Measurements from ENCODE around the gene ZNF750. TPM values are rescaled to one million over a fixed set of nuclear protein-coding genes. Genes with fewer than 3 reads are reported as not detected.

ZNF750 gene
- total RNA-seq, 1 donor from 2014 or later: under 0.01 TPM

DNA sequence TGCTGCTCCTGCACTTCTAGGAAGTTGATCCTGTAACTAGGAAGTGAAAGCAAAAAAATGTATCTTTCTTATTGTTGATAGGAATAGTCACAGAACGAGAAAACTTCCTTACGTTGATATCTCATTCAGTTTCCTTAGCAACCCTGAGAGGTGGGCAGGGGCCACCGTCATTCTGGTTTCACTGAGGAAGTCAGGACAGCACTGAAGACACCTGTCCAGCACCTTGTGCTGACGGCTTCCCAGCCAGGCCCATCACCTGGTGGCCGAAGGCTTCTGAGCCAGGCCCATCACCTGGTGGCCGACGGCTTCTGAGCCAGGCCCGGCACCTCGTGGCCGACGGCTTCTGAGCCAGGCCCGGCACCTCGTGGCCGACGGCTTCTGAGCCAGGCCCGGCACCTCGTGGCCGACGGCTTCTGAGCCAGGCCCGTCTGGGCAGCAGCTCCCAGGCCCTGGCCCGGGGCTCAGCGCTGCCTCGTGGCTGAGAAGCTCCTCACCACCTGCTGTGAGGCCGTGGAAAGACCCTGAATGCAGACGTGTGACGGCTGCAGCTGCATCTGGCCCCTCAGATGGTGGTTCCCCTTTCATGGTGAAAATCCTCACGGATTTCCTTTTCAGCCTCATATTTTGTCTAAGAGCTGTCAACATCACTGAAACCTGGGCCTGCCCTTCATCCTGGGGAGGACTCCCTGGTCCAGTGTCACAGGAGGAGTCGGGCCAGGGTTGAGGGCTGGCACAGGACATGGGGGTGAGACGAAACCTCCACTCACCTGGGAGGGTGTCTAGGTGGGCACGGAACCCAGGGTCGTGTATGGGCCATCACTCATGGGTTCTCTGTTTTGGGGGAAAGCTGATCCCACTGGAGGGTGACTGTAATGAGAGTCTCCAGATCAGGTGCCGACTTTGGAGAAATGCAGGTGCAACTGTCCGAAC lies 33.0 kb upstream of the ZNF750 start:
- no peak for DNase-seq (ENCODE audit: low read depth in 2 of 2)

DNA sequence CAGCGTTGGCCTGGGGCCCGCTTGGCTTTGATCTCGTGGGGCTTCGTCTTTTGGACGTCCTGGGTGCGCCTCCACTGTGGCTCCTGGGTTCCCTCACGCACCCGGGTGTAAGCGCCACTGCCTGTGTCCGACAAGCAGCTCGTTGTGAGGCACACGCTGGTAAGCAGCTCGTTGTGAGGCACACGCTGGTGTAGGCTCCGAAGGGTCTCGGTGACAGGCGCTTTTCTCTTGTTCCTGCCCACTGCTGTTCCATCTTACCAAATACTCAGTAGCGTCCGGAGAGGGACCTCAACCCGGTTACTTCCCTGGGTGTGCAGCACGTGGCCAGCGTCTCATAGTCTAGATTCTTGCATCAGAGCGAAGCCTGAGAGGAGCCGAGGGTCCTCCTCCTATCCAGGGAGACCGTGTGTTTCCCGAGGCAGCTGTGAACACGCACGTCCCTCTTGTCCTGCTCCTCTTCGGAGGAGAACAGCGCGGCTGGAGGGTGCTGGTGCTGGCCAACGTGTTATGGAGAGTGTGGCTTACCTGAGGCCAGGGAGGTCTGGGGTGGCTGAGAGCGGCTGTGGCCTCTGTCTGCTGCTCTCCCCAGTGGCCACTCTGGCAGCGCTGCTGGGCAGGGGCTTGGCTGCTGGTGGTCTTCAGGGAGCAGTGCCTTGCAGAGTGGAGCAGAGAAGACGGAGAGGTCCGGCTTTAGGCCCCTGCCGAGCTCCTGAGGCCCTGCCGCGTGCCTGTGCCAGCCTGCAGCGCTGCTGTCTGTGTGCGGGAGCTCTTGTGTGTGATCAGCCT lies 32.1 kb upstream of the ZNF750 start:
- DNase-seq (ENCODE audit: low read depth in 2 of 2): no peak

- DNase-seq (ENCODE audit: low read depth in 2 of 2): peak; percentile 36 to 73
Observed at GRCh38 chr17:82871056-82871775, 31.4 kb upstream of the ZNF750 start.

GRCh38 chr17:82870541-82870940 lies 30.7 kb upstream of the ZNF750 start:
- no peak for DNase-seq (ENCODE audit: low read depth in 2 of 2)

DNA sequence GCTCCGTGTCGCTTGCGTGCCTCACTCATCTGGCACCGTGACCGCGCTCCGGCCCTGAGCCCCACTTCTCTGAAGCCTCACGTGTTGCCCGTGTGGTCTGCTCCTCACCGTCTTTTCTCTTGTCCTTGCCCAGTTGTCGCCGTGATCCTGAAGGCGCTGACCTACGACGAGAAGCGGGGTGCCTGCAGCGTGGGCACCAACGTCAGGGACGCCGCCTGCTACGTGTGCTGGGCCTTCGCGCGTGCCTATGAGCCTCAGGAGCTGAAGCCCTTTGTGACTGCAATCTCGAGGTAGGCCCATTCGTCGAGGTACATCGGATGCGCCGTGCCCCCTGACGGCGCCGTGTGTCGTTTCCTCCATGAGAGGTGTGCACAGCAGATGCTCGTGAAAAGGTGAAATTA lies 30.3 kb upstream of the ZNF750 start:
- DNase-seq (ENCODE audit: low read depth in 2 of 2): no peak

DNA sequence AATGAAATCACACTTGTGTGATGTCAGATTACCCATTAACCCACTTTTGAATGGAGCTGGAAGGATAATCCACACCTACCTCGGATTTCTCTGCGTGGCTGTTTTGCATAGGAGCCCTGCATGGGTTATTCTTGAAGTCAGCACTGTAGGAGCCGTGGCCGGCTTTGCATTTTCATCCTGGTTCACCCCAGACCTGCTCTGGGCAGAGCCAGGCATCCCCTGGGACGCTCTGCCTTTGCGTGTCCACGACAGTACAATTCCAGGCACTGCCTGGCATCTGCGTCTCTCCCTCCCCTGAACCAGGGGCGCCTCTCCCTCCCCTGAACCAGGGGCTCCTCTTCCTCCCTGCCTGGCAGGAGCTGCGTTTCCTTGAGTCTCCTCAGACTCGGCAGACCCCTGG lies 29.7 kb upstream of the ZNF750 start:
- DNase-seq (ENCODE audit: low read depth in 2 of 2): no peak

DNA sequence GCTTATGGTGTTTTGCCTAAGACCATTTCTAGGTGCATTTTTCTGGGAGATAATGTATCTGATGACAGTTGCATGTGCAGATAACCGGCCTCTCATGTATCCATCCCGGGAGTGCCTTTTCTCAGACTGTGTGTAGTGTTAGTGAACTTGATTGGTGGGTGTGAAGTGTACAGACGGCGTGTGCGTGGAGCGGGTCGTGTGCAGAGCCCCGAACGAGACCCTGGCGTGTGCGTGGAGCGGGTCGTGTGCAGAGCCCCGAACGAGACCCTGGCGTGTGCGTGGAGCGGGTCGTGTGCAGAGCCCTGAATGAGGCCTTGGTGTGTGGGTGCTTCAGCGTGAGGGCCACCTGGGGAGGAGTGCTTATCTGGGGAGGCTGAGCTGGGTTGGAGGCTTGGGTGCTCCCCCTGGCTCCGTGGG lies 28.9 kb upstream of the ZNF750 start:
- no peak for DNase-seq (ENCODE audit: low read depth in 2 of 2)

- no peak for DNase-seq (ENCODE audit: low read depth in 2 of 2)
Observed at GRCh38 chr17:82867763-82868325, 28.0 kb upstream of the ZNF750 start.

GRCh38 chr17:82866590-82867191 lies 26.9 kb upstream of the ZNF750 start:
- DNase-seq (ENCODE audit: low read depth in 2 of 2): peak; percentile 79 to 93

DNA sequence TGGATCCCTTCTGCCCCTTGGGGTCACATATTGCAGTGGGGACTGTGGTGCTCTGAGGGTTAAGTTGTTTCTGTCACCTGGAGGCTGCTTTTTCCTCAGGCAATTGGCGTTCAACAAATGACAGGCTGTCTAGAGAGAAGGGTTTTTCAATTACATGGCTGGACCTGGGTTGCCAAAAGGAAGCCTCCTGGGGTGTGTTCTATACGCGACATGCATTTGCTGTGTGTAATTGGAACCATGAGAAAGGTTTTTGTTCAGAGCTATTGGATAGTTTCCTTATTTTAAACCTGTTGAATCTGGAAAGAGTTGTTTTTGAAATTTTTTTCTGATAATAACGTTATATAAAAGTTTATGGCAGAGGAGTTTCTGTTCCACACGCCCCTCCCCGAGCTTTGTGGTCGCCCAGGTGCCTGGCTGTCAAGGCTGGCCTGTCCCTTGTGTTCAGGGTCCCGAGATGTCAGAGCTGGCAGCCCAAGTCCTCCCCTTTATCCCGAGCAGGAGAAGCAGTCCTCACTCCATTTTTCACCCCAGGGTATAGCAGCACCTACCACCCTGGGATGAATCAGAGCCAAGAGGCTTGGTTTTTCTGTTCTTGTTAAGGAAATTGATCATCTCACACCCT lies 26.1 kb upstream of the ZNF750 start:
- DNase-seq (ENCODE audit: low read depth in 2 of 2): no peak

- no peak for DNase-seq (ENCODE audit: low read depth in 2 of 2)
Observed at GRCh38 chr17:82865274-82865673, 25.5 kb upstream of the ZNF750 start.

DNA sequence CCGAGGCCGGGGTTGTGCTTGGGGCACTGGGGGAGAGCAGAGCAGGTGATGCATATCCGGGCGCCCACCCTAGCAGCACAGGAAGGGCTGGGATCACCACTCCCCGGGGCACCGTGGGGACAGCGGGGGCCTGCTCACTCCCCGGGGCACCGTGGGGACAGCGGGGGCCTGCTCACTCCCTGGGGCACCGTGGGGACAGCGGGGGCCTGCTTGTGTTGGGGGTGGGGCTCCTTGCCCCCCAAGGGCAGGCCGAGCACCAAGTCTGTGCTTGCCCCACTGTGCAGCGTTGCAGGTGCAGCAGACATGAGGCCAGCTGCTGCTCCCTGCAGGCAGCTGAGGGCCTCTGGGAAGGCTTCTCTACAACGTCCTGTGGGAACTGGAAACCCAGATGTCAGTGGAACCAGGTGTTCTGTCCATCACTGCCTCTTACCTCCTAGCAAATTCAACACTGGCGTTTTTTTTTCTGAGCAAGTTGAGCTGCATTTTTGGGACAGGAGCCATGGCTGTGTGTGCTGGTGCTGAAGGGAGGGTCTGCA lies 25.0 kb upstream of the ZNF750 start:
- DNase-seq (ENCODE audit: low read depth in 2 of 2): no peak

DNA sequence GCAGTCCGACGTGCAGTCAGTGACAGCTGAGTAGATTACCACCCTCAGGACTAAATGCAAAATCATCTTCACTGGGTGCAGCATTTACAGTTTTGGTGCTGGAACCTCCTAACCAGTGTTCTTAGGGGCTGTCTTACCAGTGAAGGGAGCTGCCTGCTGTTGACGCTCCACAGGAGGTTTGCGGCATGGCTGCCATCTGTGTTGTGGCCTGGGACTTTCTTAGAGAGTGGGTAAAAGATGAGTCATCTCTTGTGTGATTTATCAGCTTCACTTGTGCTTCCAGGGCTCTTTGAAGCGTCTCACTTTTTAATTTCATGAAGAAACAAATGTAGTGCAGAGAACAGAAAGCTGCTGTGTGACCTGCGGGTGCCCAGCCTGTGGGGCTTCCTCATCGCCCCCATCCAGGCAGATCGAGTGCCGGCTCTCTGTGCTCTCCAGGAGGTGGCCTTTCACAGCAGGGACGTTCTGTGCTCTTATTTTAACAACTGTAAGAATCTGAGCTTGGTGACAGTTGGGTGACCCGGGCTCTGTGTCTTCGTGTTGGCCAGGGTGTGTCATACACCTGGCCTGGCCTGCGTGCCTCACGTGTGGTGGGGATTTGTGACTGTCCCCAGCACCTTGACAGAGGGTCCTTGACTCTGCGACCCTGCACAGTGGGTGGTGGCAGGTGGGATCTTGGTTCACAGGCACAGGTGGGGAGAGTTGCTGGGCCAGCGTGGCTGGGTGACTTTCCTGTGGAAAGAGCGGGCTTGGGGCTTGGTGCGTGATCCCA lies 24.3 kb upstream of the ZNF750 start:
- peak in 1 of 2 donors; percentile 83 for DNase-seq (ENCODE audit: low read depth in 2 of 2)

DNA sequence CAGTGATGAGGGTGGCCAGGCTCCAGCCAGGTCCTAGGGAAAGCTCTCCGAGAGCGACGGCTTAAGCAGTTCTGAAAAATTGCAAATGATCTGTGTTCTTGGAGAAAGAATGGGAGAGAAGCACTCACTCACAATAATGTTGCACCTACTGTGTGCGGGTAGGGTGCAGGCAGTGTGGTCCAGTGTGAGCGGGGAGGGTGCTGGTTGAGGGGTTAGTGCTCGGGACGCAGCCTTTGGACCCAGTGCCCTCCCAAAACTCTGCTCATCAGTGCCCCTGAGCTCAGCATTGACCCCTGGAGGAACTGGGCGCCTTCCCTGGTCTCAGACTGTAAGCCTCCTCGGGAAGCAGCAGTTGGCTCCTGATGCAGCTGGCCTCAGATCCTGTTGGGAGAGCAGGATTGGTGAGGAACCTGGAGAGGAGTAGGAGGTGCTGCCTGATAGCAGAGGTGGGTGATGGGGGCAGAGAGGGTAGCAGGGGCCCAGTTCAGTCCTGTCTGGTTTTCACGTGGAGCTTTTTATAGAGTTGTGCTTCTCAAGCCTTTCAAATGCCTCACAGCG lies 23.6 kb upstream of the ZNF750 start:
- no peak for DNase-seq (ENCODE audit: low read depth in 2 of 2)

DNA sequence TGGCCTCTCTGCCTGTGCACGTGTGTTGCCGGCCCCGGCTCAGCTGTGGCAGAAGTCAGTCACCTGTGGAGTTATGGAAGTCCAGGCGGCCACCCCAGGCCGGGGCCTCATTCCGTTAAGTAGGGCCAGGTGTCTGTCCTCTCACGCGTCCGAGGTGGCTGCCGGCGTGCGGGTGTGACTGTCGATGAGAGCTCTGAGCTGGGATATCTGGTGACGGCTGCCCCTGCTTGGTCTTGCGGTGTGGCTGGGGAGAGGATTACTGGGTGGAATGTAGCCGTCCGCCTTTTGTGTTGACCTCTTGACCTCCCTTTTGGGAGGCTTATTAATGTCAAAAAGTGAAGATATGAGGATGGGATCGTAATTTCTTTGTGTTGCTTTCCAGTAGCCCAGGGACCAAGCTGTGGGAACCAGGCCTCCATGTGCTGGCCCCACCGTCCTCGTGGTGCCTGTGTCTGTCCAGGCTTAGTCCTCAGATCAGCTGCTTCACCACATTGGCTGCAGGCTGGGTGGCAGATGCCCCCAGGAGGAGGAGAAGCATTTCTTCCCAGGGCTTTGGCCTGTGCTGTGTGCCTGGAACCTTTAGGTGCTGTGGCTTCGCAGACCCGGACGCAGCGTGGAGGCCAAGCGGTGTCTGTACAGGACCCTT lies 23.0 kb upstream of the ZNF750 start:
- DNase-seq (ENCODE audit: low read depth in 2 of 2): no peak

DNA sequence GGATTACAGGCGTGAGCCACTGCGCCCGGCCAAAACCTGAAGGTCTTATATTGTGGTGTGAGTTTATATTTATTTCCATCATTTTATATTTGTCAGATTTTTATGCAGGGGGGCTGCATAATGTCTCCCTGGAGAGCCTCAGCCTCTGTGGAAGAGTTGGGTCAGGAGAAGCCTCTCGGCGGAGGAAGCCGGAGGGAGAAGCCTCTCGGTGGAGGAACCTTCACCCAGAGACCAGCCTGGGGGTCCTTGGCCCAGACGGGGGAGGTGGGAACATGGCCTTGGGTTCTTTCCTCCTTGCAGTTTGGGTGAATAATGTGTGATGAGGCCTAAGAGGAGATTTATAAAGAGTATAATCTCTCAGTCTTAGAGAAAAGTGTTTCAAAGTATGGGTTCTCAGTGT lies 22.4 kb upstream of the ZNF750 start:
- no peak for DNase-seq (ENCODE audit: low read depth in 2 of 2)

GRCh38 chr17:82861393-82861775 lies 21.6 kb upstream of the ZNF750 start:
- no peak for DNase-seq (ENCODE audit: low read depth in 2 of 2)

DNA sequence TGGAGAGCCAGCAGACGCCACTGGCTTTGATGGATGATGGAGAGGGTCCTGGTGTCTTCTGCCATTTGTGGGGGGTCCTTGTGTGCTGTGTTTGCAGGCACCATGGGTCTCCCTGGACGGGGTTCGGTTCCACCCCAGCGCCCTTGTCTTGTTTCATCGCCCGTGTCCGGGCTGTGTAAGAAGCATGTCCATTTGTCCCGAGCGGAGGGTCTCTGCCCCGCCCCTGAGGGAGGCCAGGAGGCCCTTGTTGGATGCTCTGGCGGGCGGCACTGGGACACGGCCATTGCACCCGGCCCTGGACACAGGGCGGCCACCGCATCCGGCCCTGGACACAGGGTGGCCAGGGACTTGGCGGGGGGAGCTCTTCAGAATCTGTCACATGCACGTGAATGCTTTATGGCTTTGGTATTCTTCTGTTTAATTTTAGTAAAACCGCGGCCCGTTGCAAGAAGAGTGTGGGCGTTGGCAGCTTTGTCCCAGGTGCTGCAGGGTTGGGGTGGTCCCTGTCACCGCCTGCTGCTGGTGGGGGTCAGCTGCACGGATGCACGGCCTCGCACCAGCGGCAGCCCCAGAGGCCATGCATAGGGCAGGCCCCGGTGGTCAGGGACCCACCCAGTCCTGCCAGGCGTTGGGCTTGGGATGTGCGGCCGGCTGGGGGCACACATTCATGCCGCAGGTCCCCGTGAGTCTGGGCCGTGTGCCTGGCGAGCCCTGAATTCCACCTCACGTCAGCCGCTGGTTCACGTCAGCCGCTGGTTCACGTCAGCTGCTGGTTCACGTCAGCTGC lies 21.0 kb upstream of the ZNF750 start:
- no peak for DNase-seq (ENCODE audit: low read depth in 2 of 2)
